Measurements from ENCODE around the gene PBXIP1.

GRCh38 chr1:154998201-154998780 lies 42.4 kb upstream of the PBXIP1 start:
- TF ChIP-seq, protein P1, sequence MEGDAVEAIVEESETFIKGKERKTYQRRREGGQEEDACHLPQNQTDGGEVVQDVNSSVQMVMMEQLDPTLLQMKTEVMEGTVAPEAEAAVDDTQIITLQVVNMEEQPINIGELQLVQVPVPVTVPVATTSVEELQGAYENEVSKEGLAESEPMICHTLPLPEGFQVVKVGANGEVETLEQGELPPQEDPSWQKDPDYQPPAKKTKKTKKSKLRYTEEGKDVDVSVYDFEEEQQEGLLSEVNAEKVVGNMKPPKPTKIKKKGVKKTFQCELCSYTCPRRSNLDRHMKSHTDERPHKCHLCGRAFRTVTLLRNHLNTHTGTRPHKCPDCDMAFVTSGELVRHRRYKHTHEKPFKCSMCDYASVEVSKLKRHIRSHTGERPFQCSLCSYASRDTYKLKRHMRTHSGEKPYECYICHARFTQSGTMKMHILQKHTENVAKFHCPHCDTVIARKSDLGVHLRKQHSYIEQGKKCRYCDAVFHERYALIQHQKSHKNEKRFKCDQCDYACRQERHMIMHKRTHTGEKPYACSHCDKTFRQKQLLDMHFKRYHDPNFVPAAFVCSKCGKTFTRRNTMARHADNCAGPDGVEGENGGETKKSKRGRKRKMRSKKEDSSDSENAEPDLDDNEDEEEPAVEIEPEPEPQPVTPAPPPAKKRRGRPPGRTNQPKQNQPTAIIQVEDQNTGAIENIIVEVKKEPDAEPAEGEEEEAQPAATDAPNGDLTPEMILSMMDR (IDR thresholded peaks at IDR 0.05): no peak; the same call in 1 of the 2 replicates
- TF ChIP-seq ZFX (IDR thresholded peaks at IDR 0.05; ENCODE audit: borderline replicate concordance): no peak

All from 22Rv1 (cell line).